Osteocyte (in vitro differentiated cells): Measurements from ENCODE around the gene EWSR1. TPM values are rescaled to one million over a fixed set of nuclear protein-coding genes. Genes with fewer than 3 reads are reported as not detected.

ENCODE experiments used
- DNase-seq: peaks from one replicate; pipeline ENCODE4 v3.0.0; 2021; ENCODE audit warnings: mixed read lengths; ENCODE audit not compliant: unreplicated experiment; ENCODE audit errors: extremely low spot score
- H3K27ac Mint-ChIP-seq: one replicate; pipeline ENCODE4 v1.8.0; 2021; ENCODE audit warnings: mild to moderate bottlenecking, mixed read lengths; ENCODE audit not compliant: unreplicated experiment
- H3K27me3 Mint-ChIP-seq: one replicate; pipeline ENCODE4 v1.8.0; 2021; ENCODE audit warnings: mixed read lengths; ENCODE audit not compliant: unreplicated experiment
- H3K36me3 Mint-ChIP-seq: one replicate; pipeline ENCODE4 v1.8.0; 2021; ENCODE audit warnings: mixed read lengths; ENCODE audit not compliant: unreplicated experiment
- H3K4me1 Mint-ChIP-seq: one replicate; pipeline ENCODE4 v1.8.0; 2021; ENCODE audit warnings: mixed read lengths; ENCODE audit not compliant: unreplicated experiment
- H3K4me3 Mint-ChIP-seq: one replicate; pipeline ENCODE4 v1.8.0; 2021; ENCODE audit warnings: mild to moderate bottlenecking, moderate library complexity, mixed read lengths; ENCODE audit not compliant: unreplicated experiment
- H3K9me3 Mint-ChIP-seq: one replicate; pipeline ENCODE4 v1.8.0; 2021; ENCODE audit warnings: mixed read lengths; ENCODE audit not compliant: unreplicated experiment
- total RNA-seq: library from RNA; stranded (reverse); gene quantifications from 2 replicates; pipeline ENCODE4 v1.2.1, GENCODE V29; 2021
- TF ChIP-seq, protein P1 (sequence below): fragments of 200-600 bp; sonication (generic); IDR thresholded peaks from 2 replicates; pipeline ENCODE4 v1.5.0; 2021; ENCODE audit warnings: antibody characterized with exemption, mild to moderate bottlenecking, moderate library complexity

The EWSR1 gene
- total RNA-seq, 1 donor from 2014 or later, result 228 TPM

DNA sequence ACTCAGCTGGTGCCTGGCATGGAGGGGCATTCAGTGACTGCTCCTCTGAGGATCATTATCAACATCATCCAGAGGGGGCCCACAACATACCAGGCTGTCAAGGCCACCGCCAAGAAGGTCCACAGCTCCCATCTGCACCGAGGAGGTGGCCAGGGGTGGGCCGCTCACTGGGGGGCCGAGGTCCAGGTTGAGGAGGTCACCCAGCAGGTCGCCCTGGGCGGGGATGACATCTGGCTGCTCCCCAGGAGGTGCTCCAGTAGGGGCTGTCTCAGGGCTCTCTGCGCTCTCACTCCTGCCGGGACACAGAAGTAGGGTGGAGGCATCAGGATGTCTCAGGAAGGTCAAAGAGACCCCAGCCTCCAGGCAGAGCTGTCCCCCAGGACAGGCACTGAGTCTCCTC is 72.5 kb downstream of the EWSR1 start:
- DNase-seq, result no peak
- Mint-ChIP-seq H3K4me3 (no peak overlapping the region), H3K4me1 (peaks cover 10% of the 10 kb centered on the region), H3K27me3 (no peaks in the 10 kb centered on the region), H3K9me3 (no peaks in the 10 kb centered on the region), H3K36me3 (peaks cover 26% of the 10 kb centered on the region), H3K27ac (no peak overlapping the region)
- TF ChIP-seq, protein P1, sequence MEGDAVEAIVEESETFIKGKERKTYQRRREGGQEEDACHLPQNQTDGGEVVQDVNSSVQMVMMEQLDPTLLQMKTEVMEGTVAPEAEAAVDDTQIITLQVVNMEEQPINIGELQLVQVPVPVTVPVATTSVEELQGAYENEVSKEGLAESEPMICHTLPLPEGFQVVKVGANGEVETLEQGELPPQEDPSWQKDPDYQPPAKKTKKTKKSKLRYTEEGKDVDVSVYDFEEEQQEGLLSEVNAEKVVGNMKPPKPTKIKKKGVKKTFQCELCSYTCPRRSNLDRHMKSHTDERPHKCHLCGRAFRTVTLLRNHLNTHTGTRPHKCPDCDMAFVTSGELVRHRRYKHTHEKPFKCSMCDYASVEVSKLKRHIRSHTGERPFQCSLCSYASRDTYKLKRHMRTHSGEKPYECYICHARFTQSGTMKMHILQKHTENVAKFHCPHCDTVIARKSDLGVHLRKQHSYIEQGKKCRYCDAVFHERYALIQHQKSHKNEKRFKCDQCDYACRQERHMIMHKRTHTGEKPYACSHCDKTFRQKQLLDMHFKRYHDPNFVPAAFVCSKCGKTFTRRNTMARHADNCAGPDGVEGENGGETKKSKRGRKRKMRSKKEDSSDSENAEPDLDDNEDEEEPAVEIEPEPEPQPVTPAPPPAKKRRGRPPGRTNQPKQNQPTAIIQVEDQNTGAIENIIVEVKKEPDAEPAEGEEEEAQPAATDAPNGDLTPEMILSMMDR, result no peak

DNA sequence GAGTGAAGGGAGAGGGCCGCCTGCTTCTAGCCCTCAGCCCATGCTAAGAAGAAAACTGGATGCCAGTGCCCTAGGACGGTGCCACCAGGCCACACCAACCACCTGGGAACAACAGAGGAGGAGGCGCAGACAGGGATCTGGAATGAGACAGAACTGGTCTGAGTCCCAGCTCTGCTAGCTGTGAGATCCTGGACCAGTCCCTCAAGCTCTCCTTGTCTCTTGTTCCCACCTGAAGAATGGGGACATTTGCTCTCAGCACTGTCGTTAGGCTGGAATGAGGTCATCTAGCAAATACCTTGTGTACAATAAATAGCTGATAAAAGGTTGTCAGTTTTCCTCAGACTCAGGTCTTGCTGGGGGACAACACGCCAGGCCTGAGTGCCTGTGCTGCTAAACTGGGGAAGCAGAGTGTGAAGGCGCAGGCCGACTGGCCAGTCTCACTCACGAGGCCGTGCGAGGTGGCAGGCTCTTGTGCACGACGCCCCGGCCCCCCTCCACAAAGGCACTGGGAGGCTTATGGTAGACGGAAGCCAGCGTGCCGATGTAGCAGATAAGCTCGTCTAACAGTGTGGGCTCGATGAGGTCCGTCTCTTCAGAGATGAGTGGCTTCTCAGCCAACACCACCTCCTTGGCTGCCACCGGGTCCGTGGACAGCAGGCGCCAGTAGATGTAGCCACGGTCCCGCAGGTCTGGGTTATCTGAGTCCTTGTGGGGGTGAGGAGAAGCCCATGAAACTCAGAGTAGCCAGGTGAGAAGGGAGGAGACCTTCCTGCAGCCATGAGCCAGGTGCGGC is 73.2 kb downstream of the EWSR1 start:
- Mint-ChIP-seq H3K27ac (no peak overlapping the region), H3K4me1 (peaks cover 10% of the 10 kb centered on the region), H3K4me3 (no peak overlapping the region), H3K36me3 (peaks cover 27% of the 10 kb centered on the region), H3K27me3 (no peaks in the 10 kb centered on the region), H3K9me3 (no peaks in the 10 kb centered on the region)
- TF ChIP-seq, protein P1, result no peak
- DNase-seq, result no peak

DNA sequence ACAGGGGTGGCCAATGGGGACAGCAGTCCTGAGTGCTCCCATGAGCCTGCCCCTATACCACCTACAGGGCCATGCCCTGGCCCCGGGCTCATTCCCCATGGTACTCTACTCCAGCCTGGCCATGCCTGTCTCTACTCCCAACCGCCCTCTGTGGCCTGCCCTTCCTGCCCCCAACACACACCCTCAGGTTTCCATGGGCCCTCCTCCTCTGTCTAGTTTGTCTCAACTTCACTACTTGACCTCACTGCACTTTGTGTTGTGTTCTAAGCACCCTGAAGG is 73.7 kb downstream of the EWSR1 start:
- no peak for DNase-seq
- Mint-ChIP-seq H3K4me3 (no peak overlapping the region), H3K36me3 (peaks cover 28% of the 10 kb centered on the region), H3K27me3 (no peaks in the 10 kb centered on the region), H3K4me1 (peaks cover 10% of the 10 kb centered on the region), H3K27ac (no peak overlapping the region), H3K9me3 (no peaks in the 10 kb centered on the region)
- TF ChIP-seq, protein P1, result no peak

DNA sequence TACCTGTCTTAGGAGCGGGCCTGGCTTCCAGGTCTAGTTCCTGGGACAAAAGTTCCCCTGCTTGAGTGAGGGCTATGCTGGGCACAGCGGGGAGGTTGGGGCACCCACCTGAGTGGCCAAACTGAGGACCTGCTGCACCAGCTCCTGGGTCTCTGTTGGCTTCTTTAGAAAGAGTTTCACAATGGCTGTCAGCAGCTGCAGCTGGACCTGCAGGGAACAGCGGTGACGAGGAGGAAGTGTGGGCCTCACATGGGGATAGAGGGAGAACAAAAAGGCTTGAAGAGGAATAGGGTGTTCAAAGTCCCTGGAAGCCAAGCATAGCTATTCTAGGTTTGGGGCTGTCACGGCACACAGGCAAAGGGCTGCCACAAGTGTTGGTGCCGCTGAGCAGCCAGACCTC is 74.1 kb downstream of the EWSR1 start:
- H3K36me3 Mint-ChIP-seq, result peaks cover 31% of the 10 kb centered on the region
- no peaks in the 10 kb centered on the region for H3K27me3 Mint-ChIP-seq
- H3K4me1 Mint-ChIP-seq, result peaks cover 10% of the 10 kb centered on the region
- H3K27ac Mint-ChIP-seq, result no peak overlapping the region
- TF ChIP-seq, protein P1, result no peak
- H3K9me3 Mint-ChIP-seq, result no peaks in the 10 kb centered on the region
- no peak overlapping the region for H3K4me3 Mint-ChIP-seq
- no peak for DNase-seq

GRCh38 chr22:29342577-29343312 is 74.7 kb downstream of the EWSR1 start:
- Mint-ChIP-seq H3K27ac (no peak overlapping the region), H3K9me3 (no peaks in the 10 kb centered on the region), H3K4me3 (no peak overlapping the region), H3K4me1 (peaks cover 10% of the 10 kb centered on the region), H3K36me3 (peaks cover 34% of the 10 kb centered on the region), H3K27me3 (no peaks in the 10 kb centered on the region)
- DNase-seq, result no peak
- TF ChIP-seq, protein P1, result no peak
